Osteocyte (in vitro differentiated cells): ENCODE results near the gene CELF1. TPM values are rescaled to one million over a fixed set of nuclear protein-coding genes. Genes with fewer than 3 reads are reported as not detected.

Experiments
- DNase-seq: peaks from one replicate; pipeline ENCODE4 v3.0.0; 2021; ENCODE audit warnings: mixed read lengths; ENCODE audit not compliant: unreplicated experiment; ENCODE audit errors: extremely low spot score
- H3K27ac Mint-ChIP-seq: one replicate; pipeline ENCODE4 v1.8.0; 2021; ENCODE audit warnings: mild to moderate bottlenecking, mixed read lengths; ENCODE audit not compliant: unreplicated experiment
- H3K27me3 Mint-ChIP-seq: one replicate; pipeline ENCODE4 v1.8.0; 2021; ENCODE audit warnings: mixed read lengths; ENCODE audit not compliant: unreplicated experiment
- H3K36me3 Mint-ChIP-seq: one replicate; pipeline ENCODE4 v1.8.0; 2021; ENCODE audit warnings: mixed read lengths; ENCODE audit not compliant: unreplicated experiment
- H3K4me1 Mint-ChIP-seq: one replicate; pipeline ENCODE4 v1.8.0; 2021; ENCODE audit warnings: mixed read lengths; ENCODE audit not compliant: unreplicated experiment
- H3K4me3 Mint-ChIP-seq: one replicate; pipeline ENCODE4 v1.8.0; 2021; ENCODE audit warnings: mild to moderate bottlenecking, moderate library complexity, mixed read lengths; ENCODE audit not compliant: unreplicated experiment
- H3K9me3 Mint-ChIP-seq: one replicate; pipeline ENCODE4 v1.8.0; 2021; ENCODE audit warnings: mixed read lengths; ENCODE audit not compliant: unreplicated experiment
- total RNA-seq: library from RNA; stranded (reverse); gene quantifications from 2 replicates; pipeline ENCODE4 v1.2.1, GENCODE V29; 2021
- TF ChIP-seq, protein P1 (sequence below): fragments of 200-600 bp; sonication (generic); IDR thresholded peaks from 2 replicates; pipeline ENCODE4 v1.5.0; 2021; ENCODE audit warnings: antibody characterized with exemption, mild to moderate bottlenecking, moderate library complexity

The CELF1 gene
- total RNA-seq, 1 donor from 2014 or later = 88.6 TPM

DNA sequence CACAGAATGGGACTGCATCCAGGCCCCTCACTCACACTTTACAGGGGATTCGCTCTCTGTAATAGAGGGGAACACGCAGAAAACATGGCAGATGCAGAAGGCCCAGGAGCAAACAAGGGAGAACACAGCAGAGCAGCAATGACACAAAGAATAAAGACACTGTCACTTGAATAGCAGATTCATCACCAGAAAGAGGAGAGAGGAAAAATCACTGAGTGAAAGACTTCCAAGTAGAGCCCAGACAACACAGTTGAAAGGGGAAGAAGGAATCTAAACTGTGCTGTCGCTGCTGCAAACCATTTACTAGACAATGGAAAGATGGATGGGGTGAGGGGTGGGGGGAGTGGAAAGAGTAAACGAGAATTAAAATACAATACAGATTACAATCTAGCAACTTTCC lies 75.2 kb downstream of the CELF1 start:
- Mint-ChIP-seq H3K36me3 (peaks cover 56% of the 10 kb centered on the region), H3K27ac (no peak overlapping the region), H3K4me1 (no peaks in the 10 kb centered on the region)

GRCh38 chr11:47477323-47477722 lies 75.6 kb downstream of the CELF1 start:
- TF ChIP-seq, protein P1, sequence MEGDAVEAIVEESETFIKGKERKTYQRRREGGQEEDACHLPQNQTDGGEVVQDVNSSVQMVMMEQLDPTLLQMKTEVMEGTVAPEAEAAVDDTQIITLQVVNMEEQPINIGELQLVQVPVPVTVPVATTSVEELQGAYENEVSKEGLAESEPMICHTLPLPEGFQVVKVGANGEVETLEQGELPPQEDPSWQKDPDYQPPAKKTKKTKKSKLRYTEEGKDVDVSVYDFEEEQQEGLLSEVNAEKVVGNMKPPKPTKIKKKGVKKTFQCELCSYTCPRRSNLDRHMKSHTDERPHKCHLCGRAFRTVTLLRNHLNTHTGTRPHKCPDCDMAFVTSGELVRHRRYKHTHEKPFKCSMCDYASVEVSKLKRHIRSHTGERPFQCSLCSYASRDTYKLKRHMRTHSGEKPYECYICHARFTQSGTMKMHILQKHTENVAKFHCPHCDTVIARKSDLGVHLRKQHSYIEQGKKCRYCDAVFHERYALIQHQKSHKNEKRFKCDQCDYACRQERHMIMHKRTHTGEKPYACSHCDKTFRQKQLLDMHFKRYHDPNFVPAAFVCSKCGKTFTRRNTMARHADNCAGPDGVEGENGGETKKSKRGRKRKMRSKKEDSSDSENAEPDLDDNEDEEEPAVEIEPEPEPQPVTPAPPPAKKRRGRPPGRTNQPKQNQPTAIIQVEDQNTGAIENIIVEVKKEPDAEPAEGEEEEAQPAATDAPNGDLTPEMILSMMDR = no peak
- no peaks in the 10 kb centered on the region for H3K4me1 Mint-ChIP-seq
- no peaks in the 10 kb centered on the region for H3K9me3 Mint-ChIP-seq
- no peaks in the 10 kb centered on the region for H3K27me3 Mint-ChIP-seq
- DNase-seq = no peak
- no peak overlapping the region for H3K4me3 Mint-ChIP-seq
- H3K27ac Mint-ChIP-seq = no peak overlapping the region
- peaks cover 53% of the 10 kb centered on the region for H3K36me3 Mint-ChIP-seq

More for the DNA sequence above, 75.2 kb downstream of the CELF1 start:
- TF ChIP-seq, protein P1 = no peak
- Mint-ChIP-seq H3K9me3 (no peaks in the 10 kb centered on the region), H3K27me3 (no peaks in the 10 kb centered on the region), H3K4me3 (no peak overlapping the region)
- DNase-seq = no peak

- peaks cover 39% of the 10 kb centered on the region for H3K4me1 Mint-ChIP-seq
- peaks cover 46% of the 10 kb centered on the region for H3K36me3 Mint-ChIP-seq
- DNase-seq = no peak
- H3K27ac Mint-ChIP-seq = peak overlapping the region; percentile 14
- TF ChIP-seq, protein P1 = no peak
- no peaks in the 10 kb centered on the region for H3K27me3 Mint-ChIP-seq
- H3K9me3 Mint-ChIP-seq = no peaks in the 10 kb centered on the region
- no peak overlapping the region for H3K4me3 Mint-ChIP-seq
These were observed 82.3 kb downstream of the CELF1 start for GRCh38 chr11:47470671-47471070.

DNA sequence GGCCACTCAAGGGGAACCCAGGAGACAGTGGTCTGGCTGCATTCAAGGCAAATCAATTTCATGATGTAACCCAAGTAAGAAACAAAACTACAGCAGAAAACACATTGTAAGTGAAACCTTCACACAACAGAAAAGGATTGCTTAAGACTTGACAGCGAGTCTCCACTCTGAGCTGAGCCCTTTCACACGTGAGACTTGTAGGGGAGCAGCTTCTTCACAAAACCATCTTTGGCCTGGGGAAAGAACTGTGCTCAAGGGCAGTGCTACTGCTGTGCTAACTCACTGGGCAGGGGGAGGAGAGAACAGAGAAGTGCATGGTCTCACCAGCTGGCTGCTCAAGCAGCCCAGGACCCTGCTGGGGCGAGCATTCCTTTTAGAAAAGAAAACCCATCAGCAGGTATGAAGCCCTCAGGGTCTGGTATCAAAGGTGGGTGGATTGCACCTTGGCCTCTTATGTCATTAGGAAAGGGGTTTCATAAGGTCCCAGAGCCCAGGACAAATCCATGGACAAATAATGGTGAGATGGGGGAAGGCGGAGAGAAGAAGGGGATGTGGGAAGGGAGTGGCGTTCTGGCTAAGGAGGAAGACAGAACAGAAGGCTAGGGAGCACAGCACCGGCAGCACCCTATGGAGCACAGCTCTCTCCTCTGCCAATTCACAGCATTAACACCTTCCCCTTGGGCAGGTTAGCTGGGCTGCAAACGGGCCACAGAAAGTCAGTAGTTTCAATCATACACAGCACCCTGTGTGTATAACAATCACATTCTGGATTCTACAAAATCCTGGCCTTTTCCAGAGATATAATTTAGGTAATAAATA lies 83.4 kb downstream of the CELF1 start:
- peaks cover 38% of the 10 kb centered on the region for H3K36me3 Mint-ChIP-seq
- TF ChIP-seq, protein P1 = no peak
- peak overlapping the region; percentile 77 for H3K27ac Mint-ChIP-seq
- no peak for DNase-seq
- H3K4me1 Mint-ChIP-seq = peaks cover 47% of the 10 kb centered on the region
- H3K9me3 Mint-ChIP-seq = no peaks in the 10 kb centered on the region
- no peaks in the 10 kb centered on the region for H3K27me3 Mint-ChIP-seq
- H3K4me3 Mint-ChIP-seq = no peak overlapping the region

GRCh38 chr11:47468598-47469214 lies 84.2 kb downstream of the CELF1 start:
- H3K27ac Mint-ChIP-seq = peak overlapping the region; percentile 77

More at GRCh38 chr11:47468598-47469214, 84.2 kb downstream of the CELF1 start:
- TF ChIP-seq, protein P1 = no peak
- no peaks in the 10 kb centered on the region for H3K9me3 Mint-ChIP-seq
- no peak overlapping the region for H3K4me3 Mint-ChIP-seq
- DNase-seq = no peak
- peaks cover 47% of the 10 kb centered on the region for H3K4me1 Mint-ChIP-seq
- no peaks in the 10 kb centered on the region for H3K27me3 Mint-ChIP-seq
- peaks cover 36% of the 10 kb centered on the region for H3K36me3 Mint-ChIP-seq
